CD4-positive, alpha-beta T cell treated with Interleukin-2 at 100 ng/mL for 4 hours (primary cell): Measurements from ENCODE around the gene DDC.
A peak's percentile ranks its signal among the peaks of the same experiment; 100 is the strongest.
"Not testable (repeated sequence)": the region's sequence is repeated elsewhere in the genome, so short reads cannot be mapped to it uniquely, and the experiment has no call there.

Experiments used
- DNase-seq: peaks from one replicate; pipeline ENCODE4 v3.0.0-alpha.2; 2020; ENCODE audit warnings: low spot score

DDC gene

DNA sequence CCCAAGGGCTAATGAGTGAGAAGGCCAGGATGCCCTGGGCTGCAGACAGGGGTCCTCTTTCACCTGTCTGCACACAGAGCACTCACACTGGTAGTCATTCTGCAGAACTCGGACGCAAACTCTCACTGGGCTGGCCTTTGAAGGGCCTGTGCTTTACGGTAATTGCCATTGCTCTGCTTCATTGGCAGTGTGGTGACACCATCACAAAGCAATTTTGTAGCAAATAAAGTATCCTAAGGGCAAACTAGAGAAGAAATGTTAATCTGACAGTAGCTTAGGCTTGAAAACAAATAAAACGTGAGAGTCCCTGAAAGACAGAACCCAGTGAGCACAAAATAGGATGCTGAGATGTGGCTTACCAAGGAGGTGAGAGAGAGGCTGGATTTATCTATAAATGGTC is 84.4 kb downstream of the DDC start:
- no peak for DNase-seq

DNA sequence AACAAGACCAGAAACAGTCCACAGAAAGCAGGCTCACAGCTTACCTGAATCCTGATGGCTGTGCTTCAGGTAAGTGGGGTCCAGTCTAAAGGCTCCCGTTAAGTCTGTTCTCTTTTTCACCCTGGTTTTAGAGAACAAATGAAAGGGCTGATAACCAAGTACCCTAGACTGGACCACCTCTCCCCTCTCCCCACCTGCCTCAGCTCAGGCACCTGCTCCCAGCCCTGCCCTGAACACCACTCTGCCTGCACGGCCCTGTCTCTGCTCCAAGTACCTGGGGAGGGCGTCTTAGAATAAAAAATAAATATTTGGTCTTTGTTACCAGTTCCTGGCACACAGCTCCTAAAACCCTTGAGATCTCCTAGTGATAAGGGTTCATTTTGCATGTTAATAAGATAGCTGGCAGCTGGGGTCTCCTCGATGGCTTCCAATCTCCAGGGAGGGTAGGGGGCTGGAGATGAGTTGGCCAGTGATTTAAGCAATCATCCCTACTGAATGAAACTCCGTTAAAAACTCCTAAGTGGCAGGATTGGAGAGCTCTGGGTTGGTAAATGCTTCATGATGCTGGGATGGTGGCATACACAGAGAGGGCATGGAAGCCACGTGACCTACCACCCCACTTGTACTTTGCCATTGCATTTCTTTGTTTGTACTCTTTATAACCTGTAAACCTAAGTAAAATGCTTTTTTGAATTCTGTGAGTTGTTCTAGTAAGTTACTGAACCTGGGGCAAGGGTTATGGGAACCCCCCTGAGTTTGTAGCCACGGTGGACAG is 85.3 kb downstream of the DDC start:
- no peak for DNase-seq

DNA sequence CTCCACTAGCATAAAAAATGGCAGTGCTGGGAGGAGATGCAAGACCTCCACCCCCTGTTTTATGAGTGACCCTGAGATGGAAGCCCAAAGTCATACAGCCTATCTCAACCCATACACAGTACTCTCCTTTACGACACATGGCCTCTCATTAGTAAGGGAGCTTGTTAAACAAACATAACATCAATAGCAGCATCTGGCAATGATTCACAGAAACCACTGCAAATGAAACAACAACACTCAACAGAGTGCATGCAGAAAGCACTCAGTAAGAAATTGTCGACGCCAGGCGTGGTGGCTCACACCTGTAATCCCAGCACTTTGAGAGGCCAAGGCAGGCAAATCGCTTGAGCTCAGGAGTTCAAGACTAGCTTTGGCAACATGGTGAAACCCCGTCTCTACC is 87.6 kb downstream of the DDC start:
- DNase-seq = no peak

DNA sequence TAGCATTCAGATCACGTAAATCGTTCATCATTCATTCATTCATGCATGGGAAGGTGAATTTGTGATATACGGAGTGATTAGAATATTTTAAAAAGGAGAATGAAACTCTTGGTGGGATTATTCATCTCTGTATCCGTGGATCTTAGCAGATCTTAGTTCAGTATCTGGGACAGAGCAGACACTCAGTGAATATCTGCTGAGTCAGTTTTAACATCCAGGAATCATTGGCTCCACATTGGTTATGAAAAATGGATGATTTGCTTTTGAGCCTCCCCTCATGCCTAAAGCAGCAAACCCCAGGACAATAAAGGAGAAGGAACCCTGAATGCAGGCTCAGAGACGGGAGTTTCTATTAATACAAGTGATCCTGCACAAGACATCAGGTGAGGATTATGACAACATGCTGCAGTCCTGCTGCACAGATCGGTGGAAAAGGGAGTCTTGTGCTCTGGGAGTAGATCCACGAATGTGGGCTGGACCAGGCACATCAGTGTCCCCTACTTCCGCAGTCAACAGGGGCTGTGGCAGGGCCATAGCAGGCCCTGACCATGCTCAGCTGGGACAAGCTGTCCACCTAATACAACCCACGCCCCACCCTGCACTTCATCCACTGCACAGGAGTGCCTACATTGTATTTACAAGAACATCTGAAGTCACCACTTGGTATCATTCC is 88.1 kb downstream of the DDC start:
- no peak for DNase-seq

DNA sequence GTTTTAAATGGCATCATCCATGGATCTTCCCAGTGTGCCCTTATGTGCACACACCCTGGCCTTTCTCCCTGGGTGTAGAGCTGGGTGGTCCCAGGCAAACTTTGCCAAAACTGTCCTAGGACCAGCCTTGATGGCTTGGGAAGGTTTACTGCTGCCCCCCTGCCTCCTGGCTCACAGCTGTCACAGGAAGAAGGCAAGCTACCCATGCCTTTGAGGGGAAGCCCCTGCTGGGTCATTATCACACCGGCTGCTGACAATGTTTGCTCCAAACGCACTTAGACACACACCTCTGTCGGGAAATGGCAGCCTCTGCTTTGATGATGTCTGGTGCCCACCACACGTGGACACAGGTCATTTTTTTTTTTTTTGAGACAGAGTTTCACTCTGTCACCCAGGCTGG is 89.9 kb downstream of the DDC start:
- no peak for DNase-seq

DNA sequence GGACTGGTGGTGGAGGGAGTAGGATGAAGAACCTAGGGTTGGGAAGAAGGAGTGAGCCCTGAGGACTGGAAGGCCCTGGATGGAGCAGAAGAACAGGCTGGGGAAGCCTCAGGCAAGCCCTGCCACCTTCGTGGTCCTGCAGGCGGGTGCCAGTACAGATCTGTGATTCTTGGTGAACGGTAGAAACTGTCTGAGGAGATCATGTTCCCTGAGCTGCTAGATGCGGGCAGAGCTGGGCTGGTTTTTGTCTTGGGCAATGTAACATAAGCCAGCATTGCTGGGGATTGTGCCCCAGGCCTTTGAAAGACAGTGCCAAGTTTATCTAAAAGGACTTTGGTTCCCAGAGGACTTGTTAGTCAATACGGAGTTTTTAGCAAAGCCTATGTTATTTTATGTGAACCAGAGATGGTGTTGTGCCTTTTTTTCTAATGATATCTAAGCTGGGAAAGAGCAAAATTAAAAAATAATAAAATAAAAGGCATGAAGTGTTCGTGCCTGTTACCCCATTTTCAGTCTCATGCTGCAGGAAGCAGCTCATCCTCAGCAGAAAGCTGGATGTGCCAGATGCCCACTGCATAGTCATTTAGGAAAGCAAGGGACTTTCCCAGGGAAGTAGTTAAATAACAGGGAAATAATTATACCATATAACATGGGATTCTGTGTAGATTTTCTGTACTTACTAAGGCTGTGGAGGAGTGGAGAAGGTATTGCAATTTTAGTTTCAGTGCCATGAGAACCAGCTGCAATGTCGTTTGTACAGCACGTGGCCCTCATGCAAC is 90.6 kb downstream of the DDC start:
- no peak for DNase-seq

DNA sequence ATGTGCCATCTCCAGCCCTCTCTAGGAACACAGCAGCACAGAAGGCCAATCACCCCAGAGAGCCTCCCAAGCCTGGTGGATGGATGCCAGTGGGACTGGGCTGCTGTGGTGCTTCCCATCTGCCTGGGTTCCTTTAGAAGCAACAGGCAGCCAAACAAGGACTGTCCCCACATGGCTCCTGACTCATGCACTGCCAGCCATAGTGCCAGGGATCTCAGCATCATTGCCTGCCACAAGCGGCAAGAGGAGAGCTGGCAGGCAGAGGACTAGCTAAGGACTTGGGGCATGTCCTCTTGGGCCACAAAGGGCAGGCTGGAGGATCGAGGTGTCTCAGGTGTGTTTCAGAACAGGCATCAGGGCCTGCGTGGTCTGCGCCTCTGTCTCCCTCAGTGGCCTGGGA is 91.7 kb downstream of the DDC start:
- DNase-seq = no peak

DNA sequence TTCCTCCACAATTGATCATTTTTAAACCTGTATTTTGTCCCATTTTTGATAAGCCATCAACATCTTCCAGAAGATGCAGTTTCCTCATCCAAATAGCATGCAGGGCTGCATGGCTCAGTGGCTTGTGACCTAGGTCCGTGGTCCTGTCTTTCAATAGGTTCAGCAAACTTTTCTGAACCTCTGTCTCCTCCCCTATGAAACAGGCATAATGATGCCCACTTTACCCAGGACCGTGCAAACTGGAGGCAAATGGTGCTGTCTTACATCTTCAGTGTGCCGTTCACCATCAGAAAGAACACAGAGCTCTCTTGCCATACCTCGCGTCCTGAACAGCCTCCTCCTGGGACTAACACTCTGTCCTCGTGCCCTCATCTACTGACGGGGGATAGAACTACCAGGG is 92.8 kb downstream of the DDC start:
- DNase-seq = no peak

DNA sequence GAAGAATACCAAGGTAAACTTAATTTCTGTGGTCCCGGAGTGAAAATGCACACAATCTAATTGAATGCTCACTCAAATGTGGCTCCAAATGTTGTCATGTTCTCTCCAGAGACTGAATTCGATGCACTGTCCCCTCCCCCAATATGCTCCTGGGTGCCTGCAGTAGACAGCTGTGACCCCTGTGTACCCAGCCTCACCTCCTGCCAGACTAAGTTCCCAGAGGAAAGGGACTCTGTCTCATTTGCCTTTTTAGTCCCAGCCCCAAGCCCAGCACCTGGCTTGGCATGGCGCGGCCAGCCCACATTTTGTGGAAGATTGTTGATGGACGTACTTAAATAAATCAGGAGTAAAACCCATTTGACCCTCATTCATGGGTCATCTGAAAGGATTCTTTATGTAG is 93.2 kb downstream of the DDC start:
- no peak for DNase-seq

DNA sequence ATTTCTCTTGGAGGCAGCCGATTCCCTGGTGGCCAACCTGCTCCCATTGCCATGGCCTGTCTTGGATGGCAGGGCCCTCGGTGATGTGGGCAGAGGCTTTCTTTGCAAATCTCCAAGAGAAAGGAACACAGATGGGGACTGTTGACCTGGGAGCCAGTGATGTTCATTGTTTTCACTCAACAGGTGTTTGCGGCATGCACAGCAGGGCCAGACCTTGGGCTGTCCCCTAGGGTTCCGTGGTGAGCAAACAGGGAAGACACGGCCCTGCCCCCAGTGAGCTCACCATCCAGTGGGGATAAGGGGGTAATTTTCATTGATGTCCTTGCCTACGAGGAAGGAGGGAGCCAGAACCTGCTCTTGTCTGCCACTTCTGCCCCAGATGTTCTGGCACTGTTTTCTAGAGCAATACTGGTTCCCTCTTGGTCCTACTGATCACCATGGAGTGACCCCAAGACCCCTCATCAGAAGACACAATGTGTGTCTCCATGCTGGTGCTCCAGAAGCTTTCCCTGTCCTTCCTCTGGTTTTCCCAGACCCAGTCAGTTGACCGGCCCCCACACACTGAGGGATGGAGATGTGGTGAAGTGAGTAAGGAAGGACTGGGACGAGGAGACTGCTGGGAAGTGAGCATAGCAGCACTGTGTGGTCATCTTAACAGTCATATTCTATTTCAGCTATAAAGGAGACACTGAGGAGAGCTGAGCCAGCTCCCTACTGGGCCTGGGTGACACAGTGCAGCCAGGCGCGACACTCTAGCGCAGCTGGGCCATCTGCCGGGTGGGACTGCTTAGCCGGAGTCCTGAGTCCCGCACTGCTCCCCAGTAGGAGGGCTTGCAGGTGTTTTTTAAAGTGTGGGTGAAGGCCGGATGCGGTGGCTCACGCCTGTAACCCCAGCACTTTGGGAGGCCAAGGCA is 94.7 kb downstream of the DDC start:
- DNase-seq = no peak

DNA sequence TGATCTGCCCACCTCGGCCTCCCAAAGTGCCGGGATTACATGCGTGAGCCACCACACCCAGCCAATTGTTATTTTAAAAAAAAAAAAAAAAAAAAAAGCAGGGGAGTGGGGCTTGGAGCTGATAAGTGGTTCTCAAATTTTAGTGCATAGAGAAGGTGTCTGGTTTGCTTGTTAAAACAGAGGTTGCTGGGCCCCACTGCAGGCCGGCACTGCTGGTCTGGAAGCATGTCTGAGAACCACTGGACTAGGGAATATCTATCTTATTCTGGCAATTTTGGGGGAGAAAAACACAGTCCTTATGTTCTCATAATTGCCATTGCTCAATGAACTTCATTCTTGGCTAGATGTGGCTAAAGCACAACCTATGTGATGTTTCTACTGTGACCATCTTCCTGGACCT is 96.0 kb downstream of the DDC start:
- DNase-seq = no peak

DNA sequence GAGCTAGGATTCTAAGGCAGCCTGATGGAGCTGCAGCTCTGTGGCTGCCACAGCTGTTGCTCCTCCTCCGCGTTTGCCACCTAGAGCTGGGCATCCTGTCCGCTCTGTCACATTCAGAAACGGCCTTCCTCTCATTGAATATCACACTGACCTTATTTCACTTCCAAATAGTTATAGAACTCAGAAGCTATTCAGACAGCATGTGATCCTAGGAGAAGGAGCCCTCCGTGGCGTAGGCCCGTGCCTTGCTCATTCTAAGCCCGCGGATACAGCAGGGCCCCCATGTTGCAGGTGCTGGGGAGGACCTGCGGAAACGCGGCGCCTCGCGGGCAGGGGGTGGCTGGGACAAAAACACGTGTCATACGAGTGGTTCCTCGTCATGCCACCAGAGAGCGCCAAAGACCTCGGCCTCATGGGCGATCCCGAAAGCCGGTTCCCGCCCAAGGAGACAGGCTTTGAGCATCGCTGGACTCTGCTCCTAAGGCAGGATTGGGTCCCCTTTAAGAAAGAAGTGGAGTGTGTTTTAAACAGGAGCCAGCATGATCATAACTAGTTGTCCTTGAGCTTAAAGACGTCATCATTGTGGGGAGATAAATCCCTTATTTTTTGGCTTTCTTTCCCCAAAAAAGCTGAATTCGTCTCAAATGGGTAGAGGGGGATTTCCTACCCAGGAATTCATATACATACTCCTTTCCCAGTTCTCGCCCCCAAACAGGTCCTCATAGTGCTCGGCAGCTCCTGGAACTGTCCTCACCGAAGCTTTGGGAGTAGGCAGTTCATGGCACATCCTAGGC is 97.2 kb downstream of the DDC start:
- DNase-seq = peak; percentile 76

DNA sequence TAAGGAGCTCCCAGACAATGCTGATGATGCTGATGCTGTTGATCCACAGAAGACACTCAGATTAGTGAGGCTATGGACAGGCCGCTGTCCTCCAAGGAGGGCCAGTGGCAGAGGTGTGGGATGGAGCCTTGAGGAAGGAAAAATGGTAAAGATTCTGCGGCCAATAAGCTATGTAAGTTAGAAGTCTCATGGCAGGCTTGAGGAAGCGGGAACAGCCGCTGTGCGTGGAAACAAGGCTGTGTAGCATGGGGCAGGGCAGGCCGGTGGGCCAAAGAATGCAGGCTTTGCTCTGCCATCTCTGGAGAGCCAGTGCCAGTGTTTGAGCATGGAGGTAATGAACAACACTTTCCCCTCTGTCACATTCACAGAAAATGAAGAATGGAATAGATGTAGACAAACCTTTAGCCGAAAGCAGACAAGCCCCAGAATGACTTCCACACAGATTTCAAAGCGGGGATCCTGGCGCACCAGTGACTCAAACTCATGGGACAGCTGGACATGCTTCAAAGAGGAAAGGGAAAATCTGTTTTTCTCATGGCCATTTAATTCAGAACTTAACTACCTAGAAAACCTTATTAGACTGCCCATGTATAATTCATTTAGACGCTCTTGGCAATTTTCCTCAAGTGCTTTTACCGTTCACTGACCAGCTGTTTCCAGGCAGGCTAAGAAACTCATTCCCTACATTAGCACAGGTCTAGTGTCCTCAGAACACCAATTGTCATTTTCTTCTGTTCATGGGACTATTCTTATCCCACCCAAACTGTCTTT is 98.2 kb downstream of the DDC start:
- no peak for DNase-seq

DNA sequence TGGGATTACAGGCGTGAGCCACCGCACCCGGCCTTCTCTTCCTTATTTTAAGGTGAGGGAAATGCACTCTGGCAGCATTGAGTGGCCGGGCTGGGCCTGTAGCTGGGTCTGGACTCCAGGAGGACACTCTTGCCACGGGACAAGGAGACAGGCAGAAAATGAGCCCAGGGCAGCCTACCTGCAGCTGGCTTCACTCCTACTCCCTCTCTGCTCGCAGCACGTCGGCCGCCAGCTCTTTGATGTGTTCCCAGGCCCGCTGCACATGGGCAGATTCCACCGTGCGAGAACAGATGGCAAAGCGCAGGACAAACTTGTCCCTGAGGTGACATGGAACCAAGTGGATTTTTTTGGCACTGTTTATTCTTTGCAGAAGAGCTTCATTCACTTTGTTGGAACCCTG is 102.2 kb downstream of the DDC start:
- no peak for DNase-seq

DNA sequence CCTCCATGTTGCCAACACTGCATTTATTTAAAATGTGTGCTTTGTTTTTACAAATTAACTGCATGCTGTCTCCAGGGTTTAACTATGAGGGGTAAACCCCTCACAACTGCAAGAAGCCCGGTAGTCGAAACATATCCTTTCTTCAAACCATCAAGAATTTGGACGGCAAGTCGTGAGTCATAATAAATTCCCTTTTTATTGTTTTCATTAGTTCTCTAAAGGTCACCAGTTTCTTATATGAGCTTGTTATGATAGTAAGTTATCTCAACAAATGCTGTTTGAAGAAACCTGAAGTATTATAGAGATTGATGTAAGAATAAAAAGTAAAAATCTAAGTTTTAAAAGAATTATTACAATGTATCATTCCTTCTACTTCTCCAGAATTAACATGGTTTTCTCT is 102.8 kb downstream of the DDC start:
- DNase-seq = no peak

DNA sequence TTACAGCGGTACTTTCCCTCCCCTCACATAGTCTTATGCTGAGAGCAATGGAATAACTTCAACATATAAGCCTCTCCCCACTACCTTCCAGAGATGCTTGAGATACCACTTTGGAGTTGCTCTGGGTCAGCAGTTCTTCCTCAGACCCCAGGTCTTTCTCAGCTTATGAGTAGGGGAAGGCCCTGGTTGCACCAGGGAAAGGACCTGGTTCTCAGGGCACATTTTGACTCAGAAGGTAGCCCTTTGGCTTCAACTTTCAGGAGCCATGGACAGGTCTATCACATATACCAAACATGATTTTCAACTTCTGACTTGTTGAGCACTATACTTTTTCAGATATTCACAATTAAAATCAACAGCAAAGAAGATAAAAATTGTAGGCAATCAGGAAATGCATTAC is 103.5 kb downstream of the DDC start:
- no peak for DNase-seq

DNA sequence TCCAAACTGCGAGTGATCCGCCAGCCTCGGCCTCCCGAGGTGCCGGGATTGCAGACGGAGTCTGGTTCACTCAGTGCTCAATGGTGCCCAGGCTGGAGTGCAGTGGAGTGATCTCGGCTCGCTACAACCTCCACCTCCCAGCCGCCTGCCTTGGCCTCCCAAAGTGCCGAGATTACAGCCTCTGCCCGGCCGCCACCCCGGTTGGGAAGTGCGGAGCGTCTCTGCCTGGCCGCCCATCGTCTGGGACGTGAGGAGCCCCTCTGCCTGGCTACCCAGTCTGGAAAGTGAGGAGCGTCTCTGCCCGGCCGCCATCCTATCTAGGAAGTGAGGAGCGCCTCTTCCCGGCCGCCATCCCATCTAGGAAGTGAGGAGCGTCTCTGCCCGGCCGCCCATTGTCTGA is 106.0 kb downstream of the DDC start:
- not testable (repeated sequence) for DNase-seq

DNA sequence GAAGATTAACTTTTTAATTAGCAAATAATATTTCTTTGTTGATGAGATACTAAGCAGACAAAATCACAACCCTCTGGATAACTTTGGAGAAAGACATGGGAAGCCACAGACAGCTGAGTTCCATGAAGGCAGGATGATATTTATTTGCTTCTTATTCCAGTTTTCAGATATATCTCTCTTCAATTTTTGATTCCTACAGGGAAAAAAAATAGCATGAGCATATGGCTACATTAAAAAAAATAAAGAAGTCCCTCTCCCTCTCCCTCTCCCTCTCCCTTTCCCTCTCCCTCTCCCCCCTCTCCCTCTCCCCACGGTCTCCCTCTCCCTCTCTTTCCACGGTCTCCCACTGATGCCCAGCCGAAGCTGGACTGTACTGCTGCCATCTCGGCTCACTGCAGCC is 106.6 kb downstream of the DDC start:
- DNase-seq = not testable (repeated sequence)

DNA sequence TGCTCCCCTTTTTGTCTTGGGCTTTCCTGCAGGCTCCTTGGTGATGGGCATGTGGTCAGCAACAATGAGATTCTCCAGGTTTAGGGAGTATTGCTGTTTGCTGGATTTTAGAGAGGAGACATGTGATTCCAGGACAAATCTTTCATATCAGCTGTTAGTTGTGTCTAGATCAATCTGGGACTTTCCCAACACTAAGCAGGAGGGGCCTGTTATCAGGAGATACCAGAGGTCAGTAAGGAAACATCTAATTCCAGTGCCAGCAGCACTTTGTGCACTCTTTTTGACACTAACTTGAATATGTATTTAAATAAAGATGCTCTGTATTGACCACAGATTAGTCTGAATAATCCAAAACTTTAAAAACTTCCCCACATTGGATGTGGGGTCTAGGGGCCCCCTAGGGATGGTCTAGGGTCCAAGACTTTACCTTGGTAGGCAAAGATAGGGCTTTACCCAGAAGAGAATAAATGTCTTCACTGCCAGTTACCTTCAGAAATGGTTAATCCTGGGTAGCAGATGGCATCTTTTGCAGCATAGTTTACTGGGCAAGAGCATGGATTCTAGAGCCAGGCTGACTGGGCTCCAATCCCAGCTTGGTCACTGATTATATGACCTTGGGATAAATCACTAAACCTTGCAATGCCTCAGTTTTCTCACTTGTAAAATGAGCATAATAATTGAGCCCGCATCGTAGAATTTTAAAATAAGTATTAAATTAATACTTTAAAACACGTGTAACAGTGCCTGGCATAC is 108.7 kb downstream of the DDC start:
- DNase-seq = no peak

DNA sequence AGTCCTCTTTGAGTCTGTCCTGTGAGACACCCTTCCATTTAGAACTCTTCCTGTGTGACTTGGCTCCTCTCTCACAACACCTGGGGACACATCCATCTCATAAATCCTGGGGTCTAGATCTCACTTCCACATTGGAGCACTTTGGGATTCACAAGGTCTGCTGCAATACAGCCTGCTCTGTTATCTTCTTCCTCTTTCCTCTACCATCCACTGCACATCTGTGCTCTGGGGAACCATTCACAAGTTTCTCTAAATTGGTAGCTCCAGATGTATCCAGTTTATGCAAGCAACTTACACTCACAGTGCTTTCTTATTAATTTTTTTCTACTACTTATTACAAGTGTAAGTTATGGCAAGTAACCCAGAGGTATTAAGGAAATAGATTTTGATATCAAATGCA is 109.5 kb downstream of the DDC start:
- no peak for DNase-seq
